ENCODE measurements around the gene INAFM2.

The INAFM2 gene

DNA sequence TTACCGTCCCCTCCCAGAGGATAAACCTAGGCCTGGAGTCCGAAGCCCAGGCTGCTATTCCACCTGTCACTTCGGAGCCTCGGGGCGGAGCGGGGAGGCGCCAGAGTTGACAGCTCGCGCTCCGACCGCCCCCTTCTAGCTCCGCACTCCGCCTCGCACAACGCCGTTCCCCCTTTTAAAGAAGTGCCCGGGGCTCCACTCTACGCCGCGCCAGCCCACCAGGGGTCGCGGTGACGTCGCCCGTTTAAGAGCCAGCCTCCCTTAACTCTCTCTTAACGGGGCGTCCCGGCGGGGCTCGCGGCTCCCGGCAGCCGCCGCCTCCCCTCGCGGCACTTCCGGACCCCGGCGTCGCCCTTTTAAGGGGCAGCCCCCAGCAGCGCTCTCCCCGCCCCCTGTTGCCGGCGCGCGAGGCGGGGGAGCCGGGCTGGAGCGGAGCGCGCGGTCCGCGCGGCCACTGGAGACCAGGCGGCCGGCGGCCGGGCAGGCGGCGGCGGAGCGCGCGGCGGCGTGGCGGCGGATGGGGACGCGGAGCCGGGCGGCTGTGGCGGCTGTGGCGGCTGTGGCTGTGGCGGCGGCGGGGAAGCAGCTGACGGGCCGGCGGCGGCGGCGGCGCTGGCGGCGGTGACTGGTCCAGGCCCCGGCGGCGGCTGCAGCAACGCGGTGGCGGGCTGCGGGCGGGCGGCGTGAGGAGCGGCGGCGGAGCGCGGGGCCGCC, at the start of gene INAFM2:
TSS of gene INAFM2 (plus strand) at position 454 of the 714 bp plus-strand sequence. CDS start 364 bp downstream, outside the sequence.
- DNase-seq = peak; percentile 93

DNA sequence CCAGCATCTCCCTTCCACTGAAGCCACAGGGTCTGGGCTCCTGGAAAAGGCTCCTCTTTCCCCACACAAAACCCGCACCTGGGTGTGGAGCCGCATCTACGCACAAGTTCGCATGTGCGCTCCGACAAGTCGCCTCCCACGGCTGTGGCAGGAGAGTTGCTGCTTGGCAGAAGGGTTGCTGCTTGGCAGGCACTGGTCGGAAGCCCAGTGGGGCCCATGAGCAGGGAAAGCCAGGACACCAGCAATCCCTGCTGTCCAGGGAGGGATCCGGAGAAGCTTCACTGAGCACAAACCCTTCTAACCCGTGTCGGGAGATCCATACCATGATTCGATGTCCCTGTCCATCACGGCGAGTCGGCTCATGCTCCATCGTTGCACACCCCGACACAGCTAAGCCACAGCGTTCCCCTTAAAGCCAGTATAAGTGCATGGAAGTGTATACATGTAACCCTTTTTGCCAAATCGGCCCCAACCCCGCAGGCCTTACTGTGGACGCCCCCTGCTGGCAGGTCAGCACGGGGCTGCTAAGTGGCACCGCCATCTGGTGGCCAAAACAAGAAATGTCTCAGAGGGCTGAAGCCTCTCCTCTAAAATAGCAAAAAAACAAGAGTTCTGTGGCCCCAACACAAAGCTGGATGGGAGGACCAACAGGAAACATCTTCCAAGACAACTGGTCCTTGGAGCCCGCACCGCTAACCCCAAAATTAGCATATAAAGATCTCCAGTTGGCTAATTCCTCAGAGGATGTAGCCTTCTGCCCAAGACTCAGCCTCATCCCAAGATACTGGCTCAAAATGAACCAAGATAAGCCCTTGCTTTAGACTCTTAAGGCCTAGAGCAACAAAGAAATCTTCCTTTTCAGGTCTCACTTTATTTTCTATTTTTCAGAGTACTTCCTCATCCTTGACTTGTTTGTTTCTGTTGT, 48.9 kb upstream of the INAFM2 start:
- peak; percentile 94 for DNase-seq

DNA sequence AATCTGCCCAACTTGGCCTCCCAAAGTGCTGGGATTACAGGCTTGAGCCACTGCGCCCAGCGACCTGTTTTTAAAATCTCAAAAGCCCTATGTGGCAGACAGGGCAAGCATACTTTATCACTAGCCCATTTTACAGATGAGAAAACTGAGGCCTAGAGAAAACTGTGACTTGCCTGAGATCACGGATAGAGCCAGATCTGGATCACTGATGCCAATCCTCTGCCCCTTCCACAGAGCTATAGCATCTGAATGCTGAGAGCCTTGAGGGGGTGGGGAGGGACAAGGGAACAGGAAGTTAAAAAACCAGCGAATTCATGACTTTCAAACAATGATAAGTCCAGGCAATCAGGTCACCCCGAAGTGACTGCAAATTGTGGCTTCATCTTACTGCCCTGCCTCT, 48.0 kb upstream of the INAFM2 start:
- no peak for DNase-seq

DNA sequence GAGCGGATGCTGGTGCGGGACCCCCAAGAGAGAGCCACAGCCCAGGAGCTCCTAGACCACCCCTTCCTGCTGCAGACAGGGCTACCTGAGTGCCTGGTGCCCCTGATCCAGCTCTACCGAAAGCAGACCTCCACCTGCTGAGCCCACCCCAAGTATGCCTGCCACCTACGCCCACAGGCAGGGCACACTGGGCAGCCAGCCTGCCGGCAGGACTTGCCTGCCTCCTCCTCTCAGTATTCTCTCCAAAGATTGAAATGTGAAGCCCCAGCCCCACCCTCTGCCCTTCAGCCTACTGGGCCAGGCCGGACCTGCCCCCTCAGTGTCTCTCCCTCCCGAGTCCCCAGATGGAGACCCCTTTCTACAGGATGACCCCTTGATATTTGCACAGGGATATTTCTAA, 47.5 kb upstream of the INAFM2 start:
- no peak for DNase-seq

DNA sequence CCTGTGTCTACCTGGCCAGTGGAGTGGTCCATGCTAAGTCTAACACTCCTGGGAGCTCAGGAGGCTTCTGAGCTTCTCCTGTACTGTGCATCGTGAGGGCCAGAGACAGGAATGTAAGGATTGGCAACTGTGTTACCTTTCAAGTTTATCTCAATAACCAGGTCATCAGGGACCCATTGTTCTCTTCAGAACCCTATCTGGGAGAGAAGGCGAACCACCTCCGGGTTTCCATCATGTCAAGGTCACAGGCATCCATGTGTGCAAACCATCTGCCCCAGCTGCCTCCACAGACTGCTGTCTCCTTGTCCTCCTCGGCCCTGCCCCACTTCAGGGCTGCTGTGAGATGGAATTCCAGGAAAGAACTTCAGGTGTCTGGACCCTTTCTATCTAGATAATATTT, 46.6 kb upstream of the INAFM2 start:
- DNase-seq = no peak

DNA sequence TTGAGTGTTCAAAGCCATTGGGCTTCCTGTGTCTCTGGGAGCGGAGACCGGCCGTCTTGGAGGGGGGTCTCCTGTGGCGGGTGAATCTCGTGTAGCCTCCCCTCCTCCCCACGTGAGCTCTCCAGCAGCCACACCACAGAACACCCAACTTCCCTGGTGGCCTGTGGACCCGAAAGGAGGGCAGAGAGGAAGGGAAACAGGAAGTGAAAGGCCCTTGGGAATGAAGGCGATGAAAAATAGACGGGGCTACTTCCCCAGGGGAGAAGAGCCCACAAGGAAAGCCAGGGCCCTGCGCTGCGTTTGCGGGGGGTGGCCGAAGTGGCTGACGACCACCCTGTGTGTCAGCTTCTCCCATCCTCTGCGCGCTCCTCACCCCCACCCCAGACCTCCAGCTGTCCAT, 46.0 kb upstream of the INAFM2 start:
- DNase-seq = no peak

DNA sequence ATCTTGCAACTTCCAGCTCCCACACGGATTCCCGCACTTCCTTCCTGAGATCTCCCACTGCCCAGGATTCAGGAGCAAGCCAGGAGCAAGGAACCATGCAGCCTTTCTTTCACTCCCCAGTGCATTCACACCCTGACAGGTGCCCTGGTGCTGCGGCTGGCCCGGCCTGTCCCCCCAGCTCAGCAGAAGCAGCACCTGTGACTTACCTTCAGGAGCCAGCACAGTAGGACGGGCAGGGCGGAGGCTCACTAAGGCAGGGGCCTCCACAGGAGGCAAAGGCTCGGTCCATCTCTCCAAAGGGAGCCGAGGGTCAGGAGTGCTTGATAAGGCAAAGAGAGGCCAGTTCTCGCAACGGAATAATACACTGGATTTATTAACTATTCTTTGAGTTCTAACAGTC, 45.5 kb upstream of the INAFM2 start:
- no peak for DNase-seq

DNA sequence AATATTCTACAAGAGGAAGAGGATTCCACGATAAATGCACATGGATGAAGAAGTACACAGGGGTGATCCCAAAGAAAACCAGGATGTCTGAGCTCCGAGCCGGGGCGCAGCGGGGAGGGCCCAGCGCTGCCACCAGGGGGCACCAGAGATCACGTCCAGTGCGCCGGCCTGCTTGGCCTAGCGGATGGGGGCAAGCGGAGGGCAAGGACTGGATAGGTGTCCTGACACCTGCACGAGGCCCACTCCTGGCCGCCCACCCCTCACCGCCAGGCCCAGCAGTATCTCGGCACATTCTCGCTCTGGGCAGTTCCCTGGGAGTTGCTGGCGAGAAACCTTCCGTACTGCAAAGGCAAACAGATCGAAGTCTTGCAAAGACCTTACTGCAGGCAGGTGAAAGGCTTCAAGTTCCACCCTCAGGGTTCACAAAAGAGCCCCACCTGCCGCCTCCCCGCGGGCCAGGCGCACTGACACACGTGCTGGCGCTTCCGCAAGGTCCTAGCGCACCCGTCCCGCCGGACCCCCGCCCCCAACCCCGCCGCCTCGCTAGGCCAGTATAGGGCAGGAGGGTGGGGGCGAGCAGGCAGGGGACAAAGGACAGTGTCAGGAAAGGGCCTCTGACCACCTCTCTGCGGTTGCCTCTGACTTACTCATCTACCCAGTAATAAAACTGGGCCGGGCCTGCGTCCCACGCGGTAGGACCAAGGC, 43.9 kb upstream of the INAFM2 start:
- DNase-seq = peak; percentile 89

DNA sequence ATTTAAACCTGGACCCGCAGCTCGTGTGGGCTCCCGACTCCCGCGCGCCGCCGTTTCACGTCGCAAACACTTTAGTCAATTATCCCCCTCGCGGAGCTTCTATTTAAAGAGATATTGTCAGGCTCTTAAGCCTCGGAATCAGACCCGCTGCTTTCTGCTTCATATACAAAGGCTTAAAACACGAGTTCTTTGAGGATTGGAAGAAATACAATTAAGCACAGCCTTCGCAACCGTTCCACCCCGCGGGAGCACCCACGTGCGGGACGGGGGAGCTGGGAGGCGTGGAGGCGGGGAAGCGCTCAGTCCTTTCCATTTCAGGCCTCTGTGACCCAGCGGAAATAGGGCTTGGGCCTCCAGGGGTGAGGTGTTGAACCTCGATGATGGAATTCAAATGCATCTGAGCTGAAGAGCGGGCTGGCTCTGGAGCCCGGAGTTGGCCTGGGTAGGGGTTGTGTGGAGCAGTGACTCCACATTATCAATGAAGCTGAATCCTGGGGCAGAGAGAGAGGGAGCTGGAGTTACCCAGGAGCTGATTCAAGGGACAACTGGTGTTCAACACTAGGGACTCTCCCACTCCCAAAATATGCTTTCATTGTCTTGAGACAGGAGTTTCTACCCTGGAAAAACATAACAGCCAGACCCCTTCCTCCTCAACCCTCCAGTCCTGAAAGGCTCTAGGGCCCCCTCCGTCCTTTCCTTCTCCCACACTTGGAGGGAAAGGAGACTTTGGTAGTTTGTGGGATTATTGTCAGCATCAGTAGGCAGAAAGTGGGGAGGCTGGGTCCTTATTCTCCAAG, 43.0 kb upstream of the INAFM2 start:
- DNase-seq = no peak

DNA sequence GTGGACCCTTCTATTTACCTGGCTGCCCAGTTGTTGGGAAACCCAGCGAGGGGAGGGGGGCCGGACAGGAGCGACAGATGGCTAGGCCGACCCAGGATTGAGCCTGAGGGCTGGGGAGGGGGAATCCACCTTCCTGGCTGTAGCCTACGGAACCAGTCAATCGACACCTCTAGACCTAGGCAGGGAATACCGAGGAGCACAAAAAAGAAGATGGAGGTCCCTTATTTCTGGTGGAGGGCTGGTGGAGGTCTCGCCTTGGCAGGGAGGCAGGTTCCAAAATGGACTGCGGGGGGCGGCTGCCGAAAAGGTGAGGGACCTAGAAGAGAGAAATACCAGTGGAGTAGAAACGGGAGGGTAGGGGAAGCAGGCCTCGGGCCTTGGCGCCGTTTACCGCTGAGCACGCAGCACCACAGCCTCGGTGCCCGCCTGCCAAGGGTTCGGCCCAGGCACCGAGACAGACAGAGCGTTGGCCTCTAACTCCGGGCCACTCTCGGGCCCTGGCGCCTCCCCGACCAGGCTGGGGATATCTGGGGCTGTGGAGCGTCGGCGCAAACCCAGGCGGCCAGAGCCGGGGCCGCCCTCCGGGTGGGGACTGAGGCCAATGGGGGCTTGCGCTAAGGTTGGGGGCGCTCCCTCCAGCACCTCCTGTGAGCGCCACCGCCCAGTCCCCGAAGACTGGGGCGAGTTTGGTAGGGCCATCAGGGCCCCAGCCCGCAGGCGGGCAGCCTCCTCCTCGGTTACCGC, 42.3 kb upstream of the INAFM2 start:
- DNase-seq = no peak

DNA sequence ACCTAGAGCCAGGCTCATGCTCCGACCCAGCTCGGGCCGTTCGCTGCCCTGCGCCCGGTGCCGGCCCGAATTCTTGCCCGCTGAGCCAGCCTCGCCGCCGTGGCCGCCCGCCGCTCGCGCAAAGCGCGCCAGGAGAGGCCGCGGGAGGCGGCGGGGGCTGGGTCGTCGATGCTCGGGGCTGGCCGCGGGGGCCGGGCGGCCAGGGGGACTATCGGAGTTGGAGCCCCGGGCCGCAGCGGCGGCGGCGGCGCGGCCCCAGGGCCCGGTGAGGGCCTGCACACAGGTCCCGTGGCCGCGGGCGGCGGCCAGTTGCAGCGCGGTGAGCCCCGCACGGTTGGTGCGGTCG, 41.7 kb upstream of the INAFM2 start:
- DNase-seq = no peak

DNA sequence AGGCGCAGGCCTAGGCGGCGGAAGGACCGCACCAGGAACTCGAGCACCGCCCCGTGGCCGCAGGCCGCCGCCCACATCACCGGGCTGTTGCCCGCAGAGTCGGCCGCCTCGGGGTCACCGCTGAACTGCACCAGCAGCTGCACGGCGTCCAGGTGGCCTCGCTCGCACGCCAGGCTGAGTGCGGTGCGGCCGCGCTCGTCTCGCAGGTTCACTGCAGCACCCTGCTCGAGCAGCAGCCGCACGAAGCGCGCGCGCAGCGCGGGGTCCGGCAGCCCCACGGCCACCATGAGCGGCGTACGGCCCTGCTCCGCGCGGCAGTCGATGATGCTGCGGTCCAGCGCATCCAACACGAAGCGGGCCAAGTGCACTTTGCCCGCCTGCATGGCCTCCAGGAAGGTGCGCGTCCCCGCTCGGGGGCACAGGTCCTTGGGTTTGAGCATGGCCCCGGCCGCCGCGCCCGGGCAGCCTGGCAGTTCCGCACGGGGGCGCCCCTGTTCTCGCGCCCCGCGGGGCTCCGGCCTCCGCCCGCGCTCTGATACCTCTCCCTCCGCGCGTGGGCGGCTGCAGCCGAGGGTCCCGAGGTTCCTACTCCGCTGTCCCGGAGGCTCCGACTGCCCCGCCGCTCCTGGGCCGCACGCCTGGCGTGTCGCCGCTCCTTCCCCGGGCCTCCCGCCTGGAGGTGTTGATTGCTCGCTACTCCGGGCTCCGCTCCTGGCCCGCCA, 41.2 kb upstream of the INAFM2 start:
- DNase-seq = peak; percentile 66

DNA sequence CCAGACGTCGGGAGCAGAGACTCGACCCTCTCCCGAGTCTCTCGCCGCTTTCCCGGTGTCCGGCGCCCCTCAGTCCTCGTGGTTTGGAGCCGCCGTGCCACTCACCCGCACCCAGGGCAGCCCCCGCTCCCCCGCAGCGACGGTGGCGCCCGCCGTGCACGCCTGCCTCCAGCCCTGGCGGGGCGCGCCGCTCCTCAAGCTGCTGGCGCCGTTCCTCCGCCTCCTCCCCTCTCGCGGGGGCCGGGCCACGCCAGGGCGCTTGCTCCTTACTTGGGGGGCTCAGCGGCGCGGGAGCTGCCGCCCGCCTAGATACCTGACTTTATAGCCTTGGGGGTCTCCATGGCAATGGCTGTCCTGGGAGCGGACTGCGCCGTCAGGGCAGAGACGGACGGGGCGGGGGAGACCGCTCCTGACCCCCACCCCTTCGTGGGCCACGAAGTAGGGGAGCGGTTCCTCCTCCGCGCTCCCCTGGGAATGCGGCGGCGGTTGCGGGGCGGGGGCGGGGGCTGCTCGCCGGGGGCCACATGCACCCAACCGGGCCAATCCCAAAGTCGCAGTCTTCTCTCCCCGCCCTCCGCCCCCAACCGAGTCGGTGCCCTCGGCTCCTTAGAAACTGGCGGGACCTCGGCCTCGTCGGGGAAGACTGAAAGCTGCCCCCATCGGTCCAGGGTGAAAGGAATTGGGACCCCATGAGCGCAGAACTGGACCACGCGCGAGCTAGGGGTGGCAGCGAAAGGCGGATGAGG, 40.5 kb upstream of the INAFM2 start, which contains the start of gene ANKRD63:
TSS of gene ANKRD63 (minus strand) at position 196 of the 746 bp plus-strand sequence. CDS start 478 bp downstream, outside the sequence.
- peak; percentile 49 for DNase-seq

DNA sequence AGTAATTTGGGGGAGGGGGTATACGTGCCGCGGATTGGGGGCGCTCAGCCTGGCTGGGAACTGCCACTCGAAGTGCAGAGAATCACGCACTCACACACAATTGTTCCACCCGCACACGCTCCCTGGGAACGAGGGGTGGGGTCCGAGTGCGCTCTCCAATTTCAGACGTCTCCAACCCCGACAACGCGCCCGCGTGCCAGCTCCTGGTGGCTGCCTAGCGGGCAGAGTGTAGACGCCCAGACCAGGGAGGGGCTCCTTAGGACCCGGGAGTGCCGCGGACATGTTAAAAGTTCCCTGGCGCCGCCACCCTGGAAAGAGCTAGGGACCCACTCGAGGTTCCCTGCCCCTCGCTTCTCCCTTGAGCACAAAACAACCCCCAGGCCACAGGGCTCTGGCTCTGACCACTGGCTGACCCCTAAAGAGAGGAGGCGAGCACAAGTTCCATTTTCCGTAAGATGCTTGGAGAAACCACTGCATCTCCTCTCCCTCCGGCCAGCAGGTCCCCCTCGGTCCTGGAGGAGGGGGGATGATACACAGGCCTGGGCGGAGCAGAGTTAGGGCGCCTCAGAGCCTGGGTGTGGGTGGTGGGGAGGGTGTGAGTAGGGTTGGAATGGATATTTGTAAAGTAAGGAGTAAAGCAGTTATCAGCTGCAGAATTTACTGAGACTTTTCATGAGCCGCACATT, 39.7 kb upstream of the INAFM2 start:
- DNase-seq = no peak

DNA sequence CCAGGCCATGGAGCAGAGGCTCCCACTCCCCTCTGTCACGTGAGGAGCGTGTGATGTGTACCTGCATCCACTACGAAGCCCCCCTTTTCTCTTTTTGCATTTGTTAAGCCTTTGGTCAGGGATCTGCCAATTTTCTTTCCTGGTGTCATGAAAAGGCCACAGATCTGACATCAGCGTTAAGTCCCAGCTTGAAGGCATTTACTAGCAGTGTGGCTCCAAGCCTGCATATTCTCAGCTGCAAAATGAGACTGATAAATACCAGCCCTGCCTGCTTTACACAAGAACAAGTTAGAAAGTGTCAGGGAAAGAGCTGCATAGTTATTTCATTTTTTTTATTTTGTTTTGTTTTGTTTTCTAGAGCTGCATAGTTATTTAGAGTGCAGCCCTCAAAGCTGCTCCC, 38.3 kb upstream of the INAFM2 start:
- DNase-seq = no peak

DNA sequence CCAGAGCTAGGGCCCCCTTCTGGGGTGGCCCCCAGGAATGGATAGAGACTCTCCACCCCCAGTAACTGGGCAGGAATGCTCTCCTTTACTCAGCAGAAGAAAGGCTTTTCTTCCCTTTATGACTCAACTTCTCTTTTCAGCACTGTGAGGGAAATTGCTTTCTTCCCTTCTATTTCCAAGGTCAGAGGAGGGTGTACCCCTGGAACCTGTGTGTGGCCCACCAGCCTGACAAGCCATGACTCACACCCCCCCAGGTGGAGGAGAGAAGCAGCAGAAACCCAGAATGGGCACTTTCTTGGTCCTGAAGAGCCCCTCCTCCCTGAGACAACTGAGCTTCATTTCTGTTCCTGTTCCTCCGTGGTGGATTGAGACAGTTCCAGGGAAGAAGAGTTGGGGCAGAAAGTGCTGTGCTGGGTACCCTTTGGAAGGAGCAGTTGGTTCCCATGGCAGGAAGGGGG, 37.9 kb upstream of the INAFM2 start:
- DNase-seq = no peak

DNA sequence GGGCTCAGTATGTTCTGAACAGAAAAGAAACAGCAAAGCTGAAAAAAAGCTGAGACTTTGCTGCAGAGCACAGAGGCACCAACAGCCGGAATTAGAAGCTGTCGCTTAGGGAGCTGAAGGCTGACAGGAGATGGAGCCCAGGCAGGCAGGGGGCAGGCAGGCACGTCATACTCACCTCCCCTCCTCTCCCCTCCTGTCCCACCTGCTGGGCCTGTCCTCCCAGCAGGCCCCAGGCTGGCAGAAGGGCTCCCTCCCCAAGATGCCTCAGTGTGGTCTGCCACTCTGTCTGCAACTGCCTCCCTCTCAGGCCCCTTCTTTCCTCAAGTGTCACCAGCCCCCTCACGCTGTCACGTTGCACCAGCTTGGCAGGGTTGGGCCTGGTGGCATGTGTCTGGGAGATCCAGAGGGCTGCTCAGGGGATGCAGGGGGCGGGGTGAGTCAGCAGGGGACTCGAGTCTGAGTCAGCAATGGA, 37.4 kb upstream of the INAFM2 start:
- DNase-seq = no peak

DNA sequence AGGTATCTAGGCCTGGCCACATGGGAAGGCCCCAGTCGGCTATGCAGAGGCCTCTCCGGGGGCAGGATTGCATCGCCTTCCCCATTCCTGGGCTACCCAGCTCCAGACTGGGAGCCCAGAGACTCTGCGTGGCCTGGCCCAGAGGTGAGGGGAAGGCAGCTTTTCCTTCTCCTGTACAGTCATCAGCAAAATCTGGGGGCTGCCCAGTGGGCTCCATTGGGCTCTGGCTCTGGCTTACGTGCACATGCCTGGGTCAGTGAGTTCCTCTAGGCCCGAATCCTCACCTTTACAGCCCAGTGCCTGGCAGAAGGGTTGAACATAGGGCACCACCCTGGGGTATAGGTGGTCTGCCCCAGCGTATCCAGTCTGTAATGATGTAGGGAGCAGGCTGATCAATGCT, 36.7 kb upstream of the INAFM2 start:
- DNase-seq = no peak

DNA sequence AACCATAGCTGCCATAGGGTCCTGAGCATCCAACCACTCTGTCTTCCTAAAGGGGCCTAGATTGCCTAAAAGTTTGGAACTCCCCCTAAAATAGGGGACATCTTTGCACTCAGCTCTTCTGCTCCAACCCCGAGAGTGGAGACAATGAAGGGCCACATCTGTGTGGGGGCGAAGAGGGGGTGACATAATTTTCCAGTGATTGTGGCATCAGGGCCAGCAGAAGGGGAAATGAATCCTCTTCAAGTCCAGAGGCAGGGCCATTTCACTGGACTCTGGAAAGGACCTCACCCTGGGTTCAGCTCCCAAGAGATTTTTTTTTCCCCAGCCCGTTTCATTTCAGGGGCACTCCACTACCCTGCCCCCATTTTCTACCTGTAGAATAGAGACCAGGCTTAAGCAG, 36.0 kb upstream of the INAFM2 start:
- DNase-seq = no peak

DNA sequence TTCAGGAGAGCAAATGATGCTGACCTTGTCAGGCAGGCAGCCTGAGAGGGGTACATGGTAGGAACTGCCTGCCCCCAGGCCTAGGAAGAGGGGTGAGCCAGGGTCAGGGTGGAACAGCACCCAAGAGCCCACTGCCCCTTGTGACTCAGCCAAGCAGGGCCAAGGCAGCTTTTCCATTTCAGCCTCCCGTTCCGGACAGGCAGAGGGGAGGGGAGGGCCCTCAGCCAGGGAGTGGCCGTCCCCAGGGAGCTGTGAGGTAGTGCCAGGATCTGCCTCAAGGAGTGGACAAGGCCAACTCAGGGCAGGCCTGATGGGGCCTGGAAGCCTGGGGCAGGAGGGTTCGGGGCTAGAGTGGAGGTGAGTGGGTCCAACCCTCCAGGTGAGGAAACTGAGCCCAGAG, 35.5 kb upstream of the INAFM2 start:
- no peak for DNase-seq

Measured in stimulated activated CD8-positive, alpha-beta memory T cell treated with anti-CD3 and anti-CD28 coated beads, Interleukin-4, amount 100 ng/mL, for 48 hours (primary cell).